Activated naive CD4-positive, alpha-beta T cell (primary cell): Measurements from ENCODE around the gene RECQL.
"Not testable (repeated sequence)": the region's sequence is repeated elsewhere in the genome, so short reads cannot be mapped to it uniquely, and the experiment has no call there.

ENCODE experiments used
- DNase-seq, 4 experiments: peaks; one replicate each; lab custom pipeline; 2025; lab: John Stamatoyannopoulos, UW

RECQL gene

GRCh38 chr12:21428241-21428640 lies 73.2 kb downstream of the RECQL start:
- no peak for DNase-seq

GRCh38 chr12:21419009-21419699 lies 82.3 kb downstream of the RECQL start:
- DNase-seq, result not testable (repeated sequence)
